Tibial nerve (tissue), 4 donors: ENCODE measurements around the gene WDR45B.

Experiments
- CTCF ChIP-seq, 5 experiments: fragments of 200-600 bp in 3 of 5; fragments of 450-650 bp in 2 of 5; sonication (generic) in 3 of 5; IDR thresholded peaks; one replicate each; pipeline ENCODE4 v1.5.1; 2016 to 2019; ENCODE audit warnings: antibody characterized with exemption in 5 of 5, mild to moderate bottlenecking in 3 of 5, moderate library complexity in 2 of 5
- EP300 ChIP-seq, 2 donors: sonication (generic); formaldehyde crosslinking; IDR thresholded peaks; one replicate each; pipeline ENCODE4 v1.6.1; 2017; ENCODE audit warnings: antibody characterized with exemption in 2 of 2, mild to moderate bottlenecking in 1 of 2
- POLR2A ChIP-seq, 2 donors: fragments of 450-650 bp; IDR thresholded peaks; one replicate each; pipeline ENCODE4 v1.6.1; 2017; ENCODE audit warnings: antibody characterized with exemption in 2 of 2, mild to moderate bottlenecking in 2 of 2, moderate library complexity in 2 of 2

- TF ChIP-seq CTCF (IDR thresholded peaks at IDR 0.05) (no peak), EP300 (IDR thresholded peaks at IDR 0.05) (no peak), POLR2A (IDR thresholded peaks at IDR 0.05) (no peak)
Observed at GRCh38 chr17:82659886-82660285, 11.6 kb upstream of the WDR45B start.
